ENCODE data around the gene ELAVL4.
A peak's percentile ranks its signal among the peaks of the same experiment; 100 is the strongest.

The ELAVL4 gene

DNA sequence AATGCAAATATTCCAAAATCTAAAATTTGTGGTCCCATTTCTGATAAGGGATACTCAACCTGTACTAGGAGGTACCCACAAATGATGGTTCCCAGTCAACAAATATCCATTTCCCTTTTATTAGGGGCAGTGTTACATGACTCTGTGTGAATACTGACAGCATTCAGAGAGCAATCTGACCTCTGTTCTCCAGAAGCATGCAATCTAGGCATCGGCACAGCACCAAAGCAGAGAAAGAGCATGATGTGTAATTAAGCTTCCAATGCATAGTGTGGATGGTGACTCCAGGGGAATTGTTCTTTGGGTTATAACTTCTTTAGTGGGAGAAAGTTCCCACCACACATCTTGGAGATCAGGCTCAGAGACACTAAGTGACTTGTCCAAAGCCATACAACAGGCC lies 71.6 kb downstream of the ELAVL4 start:
- DNase-seq = no peak

DNA sequence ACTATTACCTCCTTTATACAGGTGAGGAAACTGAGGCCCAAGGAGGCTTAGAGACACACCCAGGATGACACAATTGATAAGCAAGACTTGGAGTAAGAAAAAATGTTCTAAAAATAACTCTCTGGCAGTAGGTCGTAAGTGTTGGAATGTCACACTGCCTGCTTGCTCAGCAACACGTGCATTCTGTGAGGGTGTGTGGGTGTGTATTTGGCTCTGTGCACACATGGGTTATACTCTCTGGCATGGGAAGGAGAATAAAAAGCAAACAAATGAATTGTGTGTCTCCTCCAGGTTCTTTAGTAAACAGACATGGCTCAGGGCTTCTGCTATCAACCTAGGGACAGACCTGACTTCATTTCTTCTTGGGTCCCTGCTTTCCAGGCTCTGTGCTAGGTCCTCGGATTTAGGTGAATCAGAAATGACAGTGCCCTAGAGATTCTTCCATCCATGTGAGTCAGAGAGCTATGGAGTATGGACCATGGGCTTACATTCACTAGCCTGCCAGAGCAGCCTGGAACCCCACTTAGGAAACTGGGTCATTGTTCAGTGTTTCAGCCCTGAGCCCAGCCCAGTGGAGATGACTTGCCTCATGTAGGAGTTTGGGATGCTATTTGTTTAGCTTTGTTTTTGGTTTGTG lies 72.4 kb downstream of the ELAVL4 start:
- no peak for DNase-seq

DNA sequence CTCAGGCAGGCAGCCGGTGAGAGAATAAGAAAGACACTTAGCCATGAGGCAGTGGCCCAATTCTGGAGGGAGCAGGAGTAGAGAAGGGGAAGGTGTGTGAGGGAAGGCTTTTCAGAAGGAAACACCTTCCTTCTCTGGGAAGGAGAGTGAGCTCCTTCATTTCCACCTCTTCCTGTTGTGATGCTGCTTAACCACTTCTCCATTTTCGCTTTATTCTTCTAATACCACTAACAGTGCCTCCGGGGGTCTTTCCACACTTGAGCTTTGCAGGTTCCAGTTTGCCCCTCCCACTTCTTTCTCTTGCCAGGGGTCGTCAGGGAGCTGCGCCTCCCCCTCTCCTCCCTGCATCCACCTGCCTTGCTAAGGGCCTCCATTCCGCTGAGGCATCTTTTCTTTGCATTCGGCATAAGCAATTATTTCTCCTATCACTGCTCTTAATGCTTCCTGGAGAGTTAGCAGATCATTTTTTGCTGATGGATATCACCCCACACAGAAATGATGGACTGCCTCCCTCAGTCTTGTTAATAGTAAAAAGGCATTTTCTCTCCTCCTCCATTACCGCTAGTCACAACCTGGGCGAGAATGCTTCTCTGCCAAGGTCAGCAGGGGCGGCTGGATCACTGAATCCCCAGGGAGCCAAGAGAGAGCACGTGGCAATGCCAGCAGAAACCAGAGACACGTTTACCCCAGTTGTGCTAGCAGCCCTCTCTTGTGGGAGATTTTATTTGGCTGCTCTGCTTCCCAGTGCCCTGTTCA lies 74.8 kb downstream of the ELAVL4 start:
- DNase-seq = no peak

DNA sequence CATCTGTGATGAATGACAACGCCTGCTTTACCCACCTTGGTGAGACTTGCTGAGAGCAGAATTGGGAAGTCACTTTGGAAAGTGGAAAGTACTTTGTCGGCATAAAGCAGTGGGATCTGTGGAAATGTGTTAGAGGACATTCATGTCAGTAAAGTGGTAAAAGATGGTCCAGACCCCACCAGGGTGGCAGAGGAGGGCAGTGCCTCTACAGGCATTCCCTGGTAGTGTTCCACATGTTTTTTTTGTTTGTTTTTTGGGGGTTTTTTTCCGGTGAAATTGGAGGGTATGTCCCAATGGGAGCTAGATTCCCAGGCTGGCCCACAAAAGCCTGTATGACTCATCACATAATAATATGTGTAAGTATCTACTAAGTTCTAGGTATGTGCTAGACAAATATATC lies 80.6 kb downstream of the ELAVL4 start:
- DNase-seq = no peak

DNA sequence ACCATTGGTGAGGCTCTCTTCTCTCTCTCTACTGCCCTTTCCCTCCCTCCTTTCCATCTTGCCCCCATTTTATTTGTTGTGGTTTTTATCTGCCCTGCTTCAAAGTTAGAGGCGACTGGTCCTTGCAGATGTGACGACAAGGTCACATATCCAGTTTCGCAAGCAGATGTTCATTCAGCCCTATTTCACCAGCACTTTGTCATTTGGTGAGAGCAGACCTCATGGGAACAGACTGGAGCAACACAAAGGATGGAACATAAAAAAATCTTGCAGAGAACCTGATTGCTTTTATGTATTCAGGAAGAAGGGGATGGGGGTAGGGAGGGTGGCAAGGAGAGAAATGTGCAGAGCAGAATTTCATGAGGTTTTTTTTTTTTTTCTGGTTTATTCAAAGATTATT lies 84.3 kb downstream of the ELAVL4 start:
- no peak for DNase-seq

DNA sequence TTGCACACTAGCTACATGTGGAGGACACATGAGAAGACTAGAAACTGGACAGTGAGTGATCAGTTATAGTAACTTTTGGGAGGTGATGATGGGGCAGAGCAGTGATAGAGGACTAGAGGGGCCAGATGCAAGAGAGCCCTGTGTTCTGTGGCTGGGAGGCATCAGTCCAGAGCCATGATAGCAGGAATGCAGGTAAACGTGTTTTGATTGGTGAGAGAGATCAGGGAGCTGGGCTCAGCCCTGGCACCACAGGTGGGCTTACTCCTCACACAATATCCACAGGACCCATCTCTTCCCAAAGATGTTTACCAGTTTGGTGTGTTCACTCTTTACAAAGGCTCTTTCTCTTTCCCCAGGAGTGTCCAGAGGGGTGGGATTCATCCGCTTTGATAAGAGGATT lies 86.5 kb downstream of the ELAVL4 start:
- no peak for DNase-seq

DNA sequence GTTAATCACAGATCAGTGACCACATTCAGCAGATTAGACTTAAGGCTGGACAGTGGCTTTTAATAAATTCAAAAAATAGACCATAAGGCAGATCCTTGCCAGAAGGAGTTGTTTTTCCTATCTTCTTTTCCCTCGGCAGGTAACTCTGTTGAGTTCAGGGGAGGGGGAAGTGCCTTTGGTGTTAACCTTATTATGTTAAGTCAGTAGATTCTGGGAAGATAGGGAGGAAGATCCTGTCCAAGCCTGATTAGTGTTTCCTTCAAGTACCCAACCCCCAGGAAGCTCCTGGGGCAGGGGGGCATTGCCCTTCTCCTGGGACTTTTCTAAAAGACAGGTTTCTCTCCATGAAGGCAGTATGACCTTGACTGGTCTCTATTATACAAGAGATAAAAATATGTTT lies 87.4 kb downstream of the ELAVL4 start:
- no peak for DNase-seq

DNA sequence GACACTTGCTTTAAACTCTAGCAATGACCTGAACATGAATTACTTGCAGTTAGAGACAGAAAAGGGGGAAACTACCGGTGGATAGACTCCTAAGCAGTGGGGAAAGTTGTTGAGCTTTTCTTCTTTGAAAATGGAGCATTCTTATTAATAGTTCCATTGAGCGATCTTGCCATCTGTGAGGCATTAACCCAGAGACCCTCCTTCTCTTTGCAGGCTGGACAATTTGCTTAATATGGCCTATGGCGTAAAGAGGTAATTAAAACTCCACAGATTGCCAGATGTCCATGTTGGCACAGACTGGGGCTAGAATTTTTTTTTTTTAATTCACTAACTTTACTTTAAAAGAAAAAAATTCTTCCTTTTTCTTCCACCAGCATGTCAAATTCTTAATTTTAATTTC lies 88.5 kb downstream of the ELAVL4 start:
- no peak for DNase-seq

DNA sequence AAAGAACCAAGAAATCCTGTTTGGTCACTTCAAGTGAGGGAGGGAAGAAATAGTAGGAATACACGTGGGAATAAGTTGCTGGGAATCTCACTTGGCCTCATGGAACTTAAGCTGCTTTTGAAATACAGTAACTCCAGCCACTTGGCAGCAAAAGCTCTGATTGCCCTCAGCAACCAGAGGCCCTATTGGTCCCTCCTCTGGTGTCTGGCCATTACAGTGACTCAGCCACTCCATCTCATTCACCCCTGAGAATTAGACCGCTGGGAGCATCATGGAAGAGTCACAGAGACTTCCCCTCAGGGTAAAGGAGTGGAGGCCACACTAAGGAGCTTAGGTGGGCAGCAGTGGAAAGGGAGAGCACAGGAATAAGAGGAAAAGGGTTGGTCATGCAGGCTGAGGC lies 99.6 kb downstream of the ELAVL4 start:
- DNase-seq = no peak

DNA sequence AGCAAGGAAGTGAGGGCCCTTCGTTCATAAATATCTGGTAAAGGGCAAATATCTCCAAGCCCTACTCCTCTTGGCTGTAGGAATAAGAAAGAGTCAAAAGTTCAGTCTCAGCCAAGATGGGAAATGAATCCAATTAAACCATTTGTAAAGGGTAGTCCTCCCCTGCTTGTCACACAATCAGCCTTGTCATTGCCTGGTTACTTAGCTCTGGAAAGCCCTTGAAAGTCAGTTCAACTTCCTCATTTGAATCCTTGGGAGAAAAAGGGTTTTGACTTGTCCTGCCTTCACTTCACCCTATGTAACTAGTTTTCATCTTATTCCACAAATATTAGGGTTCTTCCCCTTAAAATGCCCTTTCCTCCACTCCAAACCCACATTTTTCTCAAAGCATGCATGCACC lies 100.0 kb downstream of the ELAVL4 start:
- no peak for DNase-seq

DNA sequence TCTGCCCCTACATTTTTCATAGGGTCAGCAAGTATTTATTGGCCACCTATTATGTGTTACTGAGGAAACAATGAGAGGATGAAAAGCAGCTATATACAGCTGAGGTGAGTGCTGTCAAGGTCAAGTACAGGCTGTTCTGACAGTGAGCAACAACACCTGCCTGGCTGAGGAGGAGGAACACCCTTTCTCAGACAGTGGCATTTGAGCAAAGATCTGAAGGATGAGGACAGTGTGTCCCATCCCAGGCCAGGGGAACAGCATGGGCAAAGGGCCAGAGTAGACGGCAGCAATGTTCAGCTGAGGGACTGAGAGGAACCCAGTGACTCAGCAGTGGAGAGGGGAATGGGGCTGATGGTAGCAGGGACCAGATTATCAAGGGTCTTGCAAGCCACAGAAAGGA lies 101.0 kb downstream of the ELAVL4 start:
- DNase-seq = no peak

DNA sequence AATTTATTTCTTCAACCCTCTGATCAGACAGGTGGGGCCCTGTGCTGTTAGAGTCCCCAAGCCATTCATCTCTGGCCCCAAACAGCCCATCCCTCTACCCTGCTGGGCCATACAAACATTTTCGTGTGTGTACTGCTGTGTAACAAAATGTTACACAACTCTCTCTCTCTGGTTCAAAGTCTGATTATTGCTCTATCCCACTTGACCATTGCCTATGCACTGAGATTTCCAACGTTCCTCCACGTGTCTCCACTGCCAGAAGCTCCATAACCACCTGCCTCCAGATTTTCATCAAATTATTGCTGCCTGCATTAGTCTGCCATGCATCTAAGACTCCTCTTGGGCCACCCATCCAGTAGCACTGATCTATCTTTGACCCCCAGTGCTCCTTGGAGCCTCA lies 104.8 kb downstream of the ELAVL4 start:
- no peak for DNase-seq

DNA sequence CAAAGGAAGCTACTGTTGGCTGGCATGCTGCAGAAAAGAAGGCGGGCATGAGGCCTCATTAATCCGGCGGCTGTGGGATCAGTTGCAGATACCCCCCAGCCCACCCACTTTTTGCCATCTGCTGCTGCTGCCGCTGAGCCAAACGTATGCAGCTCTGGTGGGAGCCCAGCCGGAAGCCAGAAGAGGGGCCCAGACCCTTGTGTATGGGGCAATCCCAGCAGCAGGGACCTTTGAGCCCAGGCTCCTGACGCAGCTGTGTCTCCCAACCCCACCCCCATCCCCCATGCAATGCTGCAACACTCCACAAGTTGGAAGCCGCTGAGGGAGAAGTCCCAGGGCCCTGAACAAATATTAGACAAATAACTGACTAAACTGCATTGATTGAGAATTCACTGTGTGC lies 106.0 kb downstream of the ELAVL4 start:
- no peak for DNase-seq

DNA sequence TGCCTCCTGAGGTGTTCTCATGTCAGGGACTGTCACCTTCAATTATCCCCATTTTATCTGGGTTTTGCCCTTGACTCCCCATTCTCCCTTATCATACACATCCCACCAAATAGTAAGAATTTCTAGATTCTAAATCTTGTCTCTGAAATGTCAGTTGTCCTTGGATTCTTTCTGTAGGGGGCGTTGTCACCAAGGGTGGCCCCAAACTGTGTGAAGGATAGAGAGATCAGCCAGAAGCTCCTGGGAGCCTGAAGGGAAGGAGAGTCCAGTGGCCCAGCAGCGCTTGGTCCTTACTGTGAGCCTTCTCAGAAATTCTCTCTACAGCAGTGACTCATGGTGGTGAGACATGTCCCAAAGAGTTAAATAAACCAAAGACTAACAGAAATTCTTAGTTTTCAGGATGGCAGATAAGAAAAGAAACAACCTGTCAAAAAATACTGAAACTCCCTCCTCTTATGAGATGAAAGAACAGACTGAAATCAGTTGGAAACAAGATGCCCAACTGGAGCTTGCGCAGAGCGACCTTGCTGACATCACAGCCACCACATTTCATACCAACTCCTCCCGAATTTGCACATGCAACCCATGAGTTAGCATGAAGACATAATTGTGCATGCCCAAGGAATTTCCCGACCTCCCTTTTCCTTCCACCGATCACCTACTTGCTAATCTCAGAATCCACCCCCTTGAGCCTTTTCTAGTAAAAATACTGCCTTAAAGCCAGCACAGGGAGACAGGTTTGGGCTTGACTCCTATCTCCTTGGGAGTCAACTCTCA lies 109.8 kb downstream of the ELAVL4 start:
- no peak for DNase-seq

DNA sequence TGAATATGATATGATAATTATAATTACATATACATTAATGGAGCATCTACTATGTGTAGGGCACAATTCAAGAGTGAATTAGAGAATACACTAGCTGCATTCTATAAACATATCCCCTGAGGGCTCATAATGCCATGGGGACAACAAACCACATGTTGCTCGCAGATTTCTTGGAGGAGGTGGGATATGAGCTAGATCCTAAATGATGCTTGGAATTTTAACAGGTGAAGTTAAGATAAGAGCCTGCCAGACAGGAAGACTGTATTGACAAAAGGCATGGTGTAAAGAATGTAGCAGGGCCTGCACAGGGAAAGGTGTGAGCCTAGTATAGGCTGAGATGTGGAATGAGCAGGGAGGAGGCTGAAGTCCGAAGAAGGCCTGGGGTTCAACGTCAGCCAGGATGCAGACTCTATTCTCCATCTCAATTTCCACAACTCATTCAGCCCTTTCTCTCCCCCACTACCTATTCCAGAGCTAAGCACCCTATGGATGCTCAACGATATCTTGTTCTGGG lies 120.2 kb downstream of the ELAVL4 start:
- no peak for DNase-seq

DNA sequence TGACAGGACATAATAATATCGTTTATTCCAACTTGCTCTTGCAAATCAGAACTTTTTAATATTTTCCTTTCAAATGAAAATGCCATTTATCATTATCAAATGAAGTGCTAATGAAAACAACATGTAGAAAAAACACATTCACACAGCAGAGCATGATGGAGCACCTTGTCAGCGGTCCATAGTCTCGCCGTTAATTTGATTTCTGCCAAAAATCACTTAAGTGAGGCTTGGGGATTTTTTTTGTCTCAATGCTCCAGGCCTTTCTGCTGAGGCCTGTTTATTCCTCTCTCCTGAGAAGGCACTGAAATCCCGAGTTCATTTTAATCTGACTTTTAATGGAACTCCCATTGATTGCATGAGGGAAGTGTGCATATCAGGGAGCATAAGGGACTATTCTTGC lies 122.5 kb downstream of the ELAVL4 start:
- no peak for DNase-seq

DNA sequence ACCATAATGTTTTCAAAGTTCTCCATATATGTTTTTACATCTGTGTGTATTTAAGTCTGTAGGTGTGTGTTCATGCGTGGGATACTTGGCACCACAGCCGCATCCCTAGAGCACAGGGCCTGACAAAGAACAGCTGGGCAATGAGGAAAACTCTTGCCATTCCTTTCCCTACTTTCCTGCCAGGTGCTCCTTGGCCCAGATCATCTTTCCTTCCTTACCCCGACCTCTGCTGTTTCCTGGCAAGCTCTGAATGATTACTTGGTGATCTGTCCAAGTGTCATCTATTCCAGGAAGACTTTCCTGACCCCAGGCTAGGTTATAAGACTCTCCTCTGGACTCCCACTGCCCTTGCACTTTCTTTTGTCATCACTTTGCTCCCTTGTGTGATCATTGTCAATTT lies 123.6 kb downstream of the ELAVL4 start:
- DNase-seq = no peak

DNA sequence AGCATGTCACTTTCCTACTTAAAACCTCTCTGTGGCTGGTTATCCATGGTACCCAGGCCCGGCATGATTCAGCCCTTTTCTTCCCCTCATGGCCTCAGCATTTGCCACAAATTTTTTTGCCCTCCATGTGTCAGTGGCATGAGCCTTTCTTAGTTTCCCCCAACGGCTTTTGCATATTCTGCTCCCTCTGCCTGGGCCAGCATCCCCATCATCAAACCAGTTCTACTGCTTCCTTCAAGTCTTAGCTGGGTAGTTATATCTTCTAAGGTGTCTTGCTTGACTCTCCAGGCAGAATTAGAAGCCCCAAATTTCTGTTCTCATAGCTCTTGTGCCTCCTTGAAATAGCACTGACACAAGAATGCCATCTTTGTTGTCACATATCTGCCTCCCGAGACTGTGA lies 127.9 kb downstream of the ELAVL4 start:
- no peak for DNase-seq

DNA sequence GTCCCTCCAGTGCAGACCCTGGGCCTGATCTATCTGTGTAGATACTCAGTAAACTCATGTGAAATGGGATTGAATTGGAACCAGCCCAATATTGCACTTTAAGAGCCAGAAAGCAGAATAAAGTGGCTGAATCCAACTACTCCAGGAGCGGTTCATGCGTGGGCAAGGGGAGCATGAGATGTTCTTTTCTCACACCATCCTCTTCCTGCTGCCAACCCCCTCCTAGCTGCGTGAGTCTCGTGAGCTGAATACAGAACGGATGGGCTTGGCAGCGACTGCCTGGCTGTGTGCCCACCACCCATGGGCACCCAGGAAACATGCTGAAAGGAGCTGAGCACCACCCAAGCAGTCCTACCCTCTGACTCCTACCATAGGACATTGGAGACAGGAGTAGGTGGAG lies 128.3 kb downstream of the ELAVL4 start:
- no peak for DNase-seq

DNA sequence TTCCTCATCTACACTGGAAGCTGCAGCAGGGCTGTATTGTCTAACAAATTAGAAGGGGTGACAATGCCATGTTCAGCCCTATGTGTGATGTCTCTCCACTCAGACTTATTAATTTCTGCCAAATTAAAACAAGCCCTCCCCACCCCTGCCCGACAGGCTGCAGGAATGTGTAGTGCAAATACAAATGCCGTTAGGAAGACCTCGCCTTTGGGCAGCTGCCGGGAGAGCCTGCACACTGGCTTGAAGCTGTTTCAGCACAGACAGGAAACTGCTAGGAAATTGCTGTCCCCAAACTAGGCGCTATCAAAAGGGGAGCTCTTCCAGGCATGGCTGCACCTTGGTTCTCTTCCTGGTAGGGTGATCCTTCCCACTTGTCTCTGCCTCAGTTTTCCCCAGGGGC lies 135.2 kb downstream of the ELAVL4 start:
- DNase-seq = no peak

DNA sequence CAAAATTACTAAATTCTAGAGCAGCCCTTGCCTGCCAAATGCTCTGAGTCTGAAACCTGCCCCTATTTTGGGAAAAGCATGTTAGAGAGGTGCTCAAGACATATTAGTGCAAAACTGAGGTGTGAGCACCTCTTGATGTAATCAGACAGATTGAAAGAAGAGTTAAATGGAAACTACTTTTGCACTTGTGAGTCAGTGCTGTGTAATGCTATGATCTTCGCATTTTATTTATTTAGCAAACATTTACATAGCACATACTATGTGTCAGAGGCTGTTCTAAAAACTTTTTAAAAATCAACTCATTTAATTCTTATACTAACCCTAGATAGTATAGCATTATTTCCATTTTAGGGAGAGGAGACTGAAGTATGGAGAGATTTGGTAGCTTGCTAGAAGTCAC lies 138.1 kb downstream of the ELAVL4 start:
- no peak for DNase-seq

DNA sequence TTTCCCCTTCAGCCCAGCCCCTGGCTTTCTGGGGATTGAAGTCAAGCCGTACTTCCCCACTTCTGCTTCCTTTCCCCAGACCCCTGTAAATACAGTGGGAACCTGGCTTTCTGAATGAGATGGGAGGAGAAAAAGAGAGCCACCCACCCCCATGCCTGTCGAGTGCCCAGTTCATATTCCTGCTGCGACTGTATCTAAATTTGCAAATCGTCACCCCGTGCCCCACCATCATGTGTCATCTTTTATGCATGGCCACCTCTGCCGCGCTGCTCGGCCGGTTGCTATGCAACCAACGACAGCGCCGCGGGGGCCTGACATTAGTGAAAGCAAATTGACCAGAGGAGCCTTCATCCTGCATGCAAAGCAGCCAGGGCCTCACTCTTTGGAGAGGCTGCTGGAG lies 143.0 kb downstream of the ELAVL4 start:
- peak; percentile 17 for DNase-seq

DNA sequence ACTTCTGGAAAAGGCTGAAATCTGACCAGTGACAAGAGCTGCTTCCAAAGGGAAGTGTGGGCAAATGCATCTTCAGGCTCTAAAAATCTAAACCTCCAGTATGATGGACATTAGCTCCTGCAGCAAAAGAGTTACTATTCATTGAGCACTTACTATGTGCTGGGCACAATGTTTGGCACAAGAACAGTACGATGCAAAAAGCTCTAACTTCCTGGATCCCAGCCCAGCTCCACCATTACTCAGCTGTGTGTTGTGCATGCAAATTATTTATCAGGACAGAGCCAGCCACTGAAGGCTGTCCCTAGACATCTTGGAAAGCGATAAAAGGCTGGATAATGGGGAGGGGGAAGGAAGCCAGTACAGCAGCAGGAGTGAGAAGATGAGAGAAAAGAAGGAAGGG lies 143.5 kb downstream of the ELAVL4 start:
- DNase-seq = no peak

Data from right kidney (tissue), 1 donor.